Stimulated activated CD8-positive, alpha-beta memory T cell treated with anti-CD3 and anti-CD28 coated beads, Interleukin-2, amount 100 ng/mL, for 48 hours (primary cell): ENCODE results near the gene COL7A1.
A peak's percentile ranks its signal among the peaks of the same experiment; 100 is the strongest.

Experiments
- DNase-seq, 2 donors: peaks; one replicate each; pipeline ENCODE4 v3.0.0-alpha.2; 2020; ENCODE audit warnings: low read depth in 2 of 2

COL7A1 gene

DNA sequence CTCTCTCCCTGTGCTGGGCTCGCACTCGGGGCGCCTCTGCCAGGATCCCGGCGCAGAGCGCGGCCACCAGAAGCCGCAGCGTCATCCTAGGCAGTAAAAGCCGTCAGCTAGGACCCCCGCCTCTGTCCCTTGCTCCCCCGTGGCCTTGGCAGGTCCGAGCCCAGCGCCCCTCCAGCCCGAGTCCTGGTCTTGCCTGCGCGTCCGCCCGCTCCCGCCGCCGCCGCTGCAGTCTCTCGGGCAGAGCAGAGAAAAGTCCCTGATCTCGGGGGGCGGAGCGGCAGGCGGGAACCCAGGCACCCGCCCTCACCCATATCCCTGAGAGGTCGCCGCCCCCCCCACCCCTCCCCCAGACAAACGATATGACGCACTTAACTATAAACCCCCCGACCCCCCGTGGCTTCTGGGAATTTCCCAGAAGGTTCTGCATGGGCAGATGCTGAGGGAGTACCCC, at the start of gene COL7A1:
TSS of gene COL7A1 (minus strand) at position 255 of the 451 bp plus-strand sequence. CDS start at position 85, 170 bp downstream.
- DNase-seq, result no peak

DNA sequence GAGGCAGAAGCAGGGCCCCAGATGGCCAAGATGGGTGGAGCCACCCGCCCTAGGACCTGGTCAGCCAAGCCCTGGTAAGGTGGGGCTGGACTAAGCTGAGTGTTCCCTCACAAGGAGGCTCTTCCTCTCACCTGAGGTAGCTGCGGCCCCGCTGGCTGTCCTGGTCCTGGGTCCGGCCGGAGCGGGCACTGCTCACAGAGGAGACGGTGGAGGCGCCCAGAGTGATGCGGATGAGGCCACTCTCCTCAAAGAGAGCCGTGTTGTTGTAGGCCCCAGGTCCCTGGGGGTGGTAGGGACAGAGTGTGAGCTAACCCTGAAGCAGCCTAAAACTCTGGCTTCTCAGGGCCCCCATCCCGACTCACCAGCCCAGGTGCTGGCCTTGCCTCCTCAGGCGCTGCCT, 47.5 kb upstream of the COL7A1 start:
- no peak for DNase-seq

DNA sequence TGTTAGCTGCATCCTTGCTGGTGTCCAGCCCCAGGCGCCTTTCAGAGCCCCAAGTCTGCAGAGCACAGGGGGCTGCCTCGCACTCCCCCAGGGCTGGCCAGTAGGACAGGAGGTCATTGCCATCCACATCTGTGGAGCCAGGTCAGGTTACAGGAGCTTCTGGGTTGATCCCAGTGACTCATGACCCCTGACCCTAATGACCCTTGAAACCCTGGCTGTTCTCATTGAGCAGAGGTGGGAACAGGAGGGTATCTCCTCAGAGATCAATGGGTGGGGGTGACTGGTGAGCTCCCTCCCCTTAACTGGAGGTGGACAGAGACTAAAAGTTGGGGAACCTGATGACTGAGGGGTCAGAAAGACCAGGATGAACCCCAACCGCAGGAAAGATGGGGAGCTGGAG, 46.3 kb upstream of the COL7A1 start:
- DNase-seq, result no peak

DNA sequence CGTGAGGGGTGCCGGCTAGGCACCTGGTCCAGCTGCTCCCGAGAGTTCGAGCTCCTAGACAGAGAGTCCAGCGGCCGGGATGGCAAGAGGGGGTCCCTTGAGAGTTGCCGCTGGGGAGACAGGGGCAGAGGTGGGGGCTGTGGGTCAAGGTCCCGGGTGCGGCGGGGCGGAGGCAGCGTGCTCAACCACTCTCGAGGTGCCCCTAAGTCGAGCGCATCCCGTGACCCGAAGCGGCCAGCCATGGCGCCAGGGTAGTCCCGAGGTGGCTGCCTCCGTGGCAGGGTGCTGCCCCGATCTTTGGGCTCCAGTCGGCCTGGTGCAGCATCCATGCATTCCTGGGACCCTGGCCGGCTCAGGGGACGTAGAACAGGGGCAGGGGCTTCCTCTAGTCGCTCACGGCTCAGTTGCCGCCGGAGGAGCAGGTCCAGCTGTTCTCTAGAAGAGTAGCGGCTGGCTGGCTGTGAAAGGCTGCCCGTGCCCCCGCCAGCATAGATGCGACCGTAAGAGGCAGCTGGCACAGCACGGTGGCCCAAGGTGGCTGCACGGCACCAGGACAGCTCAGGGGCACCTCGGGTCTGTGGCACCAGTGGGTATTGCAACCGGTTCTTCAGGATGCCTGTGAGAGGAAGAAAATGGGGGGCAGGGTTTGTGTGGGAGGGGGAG, 44.9 kb upstream of the COL7A1 start:
- no peak for DNase-seq

DNA sequence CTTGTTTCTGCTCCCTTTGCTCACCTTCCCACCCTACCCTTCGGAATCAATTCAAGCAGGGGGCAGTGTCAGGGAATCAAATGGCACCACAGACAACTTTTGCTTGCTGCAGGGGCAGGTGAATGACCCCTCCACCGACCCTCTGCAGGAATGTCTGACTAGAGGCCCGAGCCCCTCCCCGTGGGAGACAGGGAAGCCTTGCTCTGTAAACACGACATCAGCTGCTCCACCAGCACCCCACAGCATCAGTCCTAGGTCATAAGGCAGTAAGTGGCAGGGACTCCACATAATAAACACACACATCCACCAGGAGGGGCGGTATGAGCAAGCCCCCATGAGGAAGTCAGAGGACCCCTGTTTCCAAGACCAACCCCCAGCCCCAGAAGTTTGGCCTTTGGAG, 42.2 kb upstream of the COL7A1 start:
- no peak for DNase-seq

DNA sequence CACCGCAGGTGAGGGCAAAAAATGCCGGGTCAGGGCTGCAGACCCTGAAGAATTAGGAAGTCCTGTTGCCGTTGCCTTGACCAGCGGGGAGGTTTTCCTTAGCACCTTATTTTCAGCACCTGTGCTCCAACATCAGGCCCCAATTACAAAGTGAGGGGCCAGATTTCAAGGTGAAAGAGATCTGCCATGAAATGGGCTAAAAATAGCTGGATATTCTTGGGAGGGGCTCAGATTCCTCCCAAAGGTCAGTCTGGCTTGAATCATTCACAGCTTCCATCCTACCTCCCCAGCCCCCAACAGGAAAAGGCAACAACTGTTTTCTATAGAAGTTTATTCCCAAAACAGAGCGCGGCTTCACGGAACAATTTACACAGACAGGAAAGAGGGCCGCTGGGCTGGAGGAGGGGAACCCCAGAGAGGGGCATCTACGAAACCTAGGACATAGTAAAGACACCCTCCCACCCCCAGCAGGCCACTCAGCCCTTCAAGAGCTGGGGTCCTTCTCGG, 41.1 kb upstream of the COL7A1 start:
- no peak for DNase-seq

DNA sequence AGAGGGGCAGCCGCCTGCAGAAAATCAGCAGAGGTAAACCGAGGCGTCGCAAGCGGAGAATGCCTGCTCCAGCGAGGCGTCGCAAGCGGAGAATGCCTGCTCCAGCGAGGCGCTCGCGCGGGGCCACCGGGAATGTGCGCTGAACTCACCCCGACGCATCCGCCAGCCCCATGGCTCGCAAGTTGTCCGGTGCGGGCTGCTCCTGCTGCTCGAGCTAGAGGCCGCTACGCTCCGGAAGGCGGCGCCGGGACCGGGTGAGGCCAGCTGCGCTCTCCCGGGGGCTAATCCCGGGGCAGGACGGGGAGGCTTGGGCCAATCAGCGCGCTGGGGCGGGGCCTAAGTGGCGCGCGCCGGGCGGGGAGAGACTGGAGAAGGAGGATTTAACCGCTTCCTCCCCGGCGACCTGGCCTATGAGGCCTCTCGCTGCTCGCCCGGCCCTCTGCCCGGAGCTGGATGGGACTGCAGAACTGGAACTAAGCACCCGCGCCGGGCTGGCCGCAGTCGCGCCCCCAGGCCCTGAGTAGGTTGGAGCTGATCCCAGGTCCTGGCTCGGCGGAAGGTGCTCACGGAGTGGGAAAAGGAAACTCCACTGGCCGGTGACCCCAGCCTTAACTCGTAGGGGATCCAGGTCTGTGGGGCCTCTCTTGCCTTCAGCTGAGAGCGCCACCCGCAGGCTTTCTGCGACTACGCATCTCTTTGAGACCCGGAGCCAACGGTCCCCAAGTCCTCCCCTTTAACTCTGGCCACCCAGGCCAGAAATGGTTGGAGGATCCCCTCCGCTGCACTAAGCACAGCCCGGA, 40.3 kb upstream of the COL7A1 start, which contains the start of gene SLC26A6:
TSS of gene SLC26A6 (minus strand) at position 240 of the 800 bp plus-strand sequence. CDS start at position 172, 68 bp downstream.
- peak; percentile 93 to 95 for DNase-seq

DNA sequence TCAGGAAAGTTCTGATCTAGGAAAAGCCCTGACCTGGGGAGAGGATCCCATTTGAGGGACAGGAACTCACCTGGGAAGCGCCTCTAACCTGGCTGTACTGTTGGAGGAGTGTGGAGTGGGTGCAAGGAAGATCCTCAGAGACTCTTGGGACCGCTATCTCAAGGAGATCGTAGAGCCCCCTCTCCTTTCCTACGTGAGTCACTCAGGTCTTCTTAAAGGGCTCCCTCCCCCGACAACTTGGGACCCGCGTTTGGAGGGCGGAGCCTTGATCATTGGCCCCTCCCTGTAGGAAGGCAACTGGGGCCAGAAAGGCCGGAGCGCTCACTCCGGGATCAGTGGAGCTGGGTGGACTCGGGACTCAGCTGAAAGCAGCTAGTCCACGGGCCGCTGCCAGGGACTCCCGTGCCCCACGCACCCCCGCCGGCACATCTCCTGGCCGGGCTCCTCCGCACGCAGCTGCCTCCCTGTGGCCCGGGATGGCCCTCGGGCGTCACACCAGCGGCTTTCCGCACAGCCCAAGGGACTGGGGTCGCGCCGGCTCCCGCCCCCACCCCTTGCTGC, 39.6 kb upstream of the COL7A1 start:
- peak; percentile 34 to 59 for DNase-seq

DNA sequence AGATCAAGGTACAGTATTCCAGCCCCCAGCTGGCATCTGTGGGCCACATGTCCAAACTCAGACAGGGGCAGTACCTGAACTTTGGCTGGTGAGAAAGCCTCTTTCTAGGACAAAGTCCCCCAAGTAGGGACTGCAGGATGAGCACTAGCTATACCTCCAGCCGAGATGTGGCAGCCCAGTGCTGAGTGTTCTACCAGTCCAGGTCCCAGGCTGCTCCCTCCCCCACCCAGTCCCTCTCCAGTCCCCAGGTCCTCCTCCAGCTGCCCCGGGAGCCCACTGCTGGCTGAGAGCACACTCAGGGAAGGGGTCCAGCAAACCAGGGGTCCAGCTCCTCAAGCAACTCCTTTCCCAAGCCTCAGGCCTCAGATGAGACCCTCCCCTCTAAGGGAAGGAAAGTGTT, 38.6 kb upstream of the COL7A1 start:
- DNase-seq, result no peak

DNA sequence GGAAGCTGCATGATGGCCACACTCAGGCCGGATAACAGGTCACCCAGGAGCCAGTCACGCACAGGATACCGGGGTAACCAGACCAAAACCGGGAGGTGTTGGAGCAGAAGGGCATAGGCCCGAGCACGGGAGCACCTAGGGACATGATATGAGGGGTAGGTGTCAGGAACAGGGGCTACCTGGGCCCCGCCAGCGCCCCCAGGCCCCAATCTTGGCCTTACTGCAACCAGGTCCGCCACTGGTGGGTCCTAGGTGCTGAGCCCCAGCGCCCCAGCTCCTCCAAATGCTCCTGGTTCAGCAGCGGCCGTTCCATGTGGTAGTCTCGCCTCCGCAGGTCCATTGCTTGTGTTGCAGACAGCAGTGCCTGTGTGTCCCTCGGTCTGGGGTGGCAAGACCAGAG, 38.1 kb upstream of the COL7A1 start:
- no peak for DNase-seq

DNA sequence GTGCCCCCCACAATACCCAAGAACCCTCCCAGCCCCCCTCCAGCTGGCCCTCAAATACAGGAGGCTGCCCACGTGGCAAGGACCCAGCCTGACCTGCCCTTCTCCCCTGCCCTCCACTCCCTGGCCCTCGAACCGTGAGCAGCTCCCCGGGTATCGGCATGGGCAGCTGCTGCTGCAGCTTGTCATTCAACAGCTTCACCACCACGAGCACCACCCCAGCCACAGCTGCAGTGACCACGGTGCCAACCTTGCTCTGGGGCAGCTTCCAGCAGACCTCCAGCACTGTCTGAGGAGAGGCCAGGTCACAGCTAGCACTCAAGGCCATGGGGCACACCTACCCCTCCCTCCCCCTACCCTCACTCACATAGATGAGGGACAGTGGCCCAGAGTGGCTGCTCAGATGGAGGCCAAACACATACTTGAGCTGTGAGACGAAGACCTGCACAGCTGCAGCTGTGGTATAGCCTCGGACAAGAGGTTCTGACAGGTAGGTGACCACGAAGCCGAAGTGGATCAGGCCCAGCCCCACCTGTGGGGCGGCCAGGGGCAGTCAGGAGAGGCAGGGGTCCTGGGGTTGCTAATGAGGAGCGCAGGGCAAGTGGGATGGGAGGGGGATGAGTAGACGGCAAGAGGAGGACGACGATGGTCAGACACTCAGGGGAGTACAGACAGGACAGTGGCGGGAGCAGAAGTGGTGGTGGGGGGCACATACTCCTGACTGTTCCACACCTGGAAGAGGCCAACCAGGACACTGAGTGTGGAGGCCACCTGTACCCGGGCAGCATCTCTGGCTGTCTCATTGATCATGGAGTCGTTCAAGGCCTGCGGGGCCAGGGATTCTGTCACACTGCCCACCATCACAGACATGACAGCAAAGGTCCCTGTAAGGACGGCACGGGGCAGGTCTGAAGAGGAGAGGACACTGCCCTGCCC, 36.7 kb upstream of the COL7A1 start:
- DNase-seq, result no peak

DNA sequence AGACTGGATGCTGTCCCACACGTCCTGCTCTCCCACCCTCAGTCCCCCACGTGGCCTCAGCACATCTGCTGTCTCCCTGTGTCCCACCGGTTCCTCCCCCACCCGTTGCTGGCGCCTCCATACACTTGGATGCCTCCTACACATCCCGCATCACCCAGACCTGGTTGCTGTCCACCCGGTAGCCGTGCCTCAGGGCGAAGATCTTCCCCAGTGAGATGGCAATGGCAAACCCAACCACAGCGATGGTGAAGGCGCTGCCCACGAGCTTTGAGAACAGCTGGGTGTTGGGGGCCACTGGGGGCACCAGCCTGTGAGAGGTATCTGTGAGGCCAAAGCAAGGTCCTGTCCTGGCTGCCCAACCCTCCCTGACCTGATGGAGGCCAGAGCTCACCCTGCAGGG, 35.7 kb upstream of the COL7A1 start:
- no peak for DNase-seq

DNA sequence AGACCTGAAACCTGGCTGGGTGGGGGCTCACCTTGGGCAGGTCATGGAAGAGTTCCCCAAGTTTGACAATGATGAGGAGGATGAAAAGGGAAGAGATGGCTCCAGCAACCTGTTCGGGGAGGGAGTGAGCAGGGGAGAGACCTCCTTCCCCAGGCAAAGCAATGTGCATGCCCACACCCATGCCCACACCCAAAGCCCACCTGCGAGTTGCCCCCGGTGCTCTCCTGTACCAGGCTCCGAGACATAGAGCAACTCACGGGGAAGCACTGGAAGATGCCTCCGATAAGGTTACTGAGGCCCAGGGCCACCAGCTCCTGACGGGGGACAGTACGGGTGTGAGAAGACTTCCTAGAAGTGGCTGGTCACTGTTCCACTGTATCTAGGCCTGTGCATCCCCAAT, 35.3 kb upstream of the COL7A1 start:
- DNase-seq, result no peak

DNA sequence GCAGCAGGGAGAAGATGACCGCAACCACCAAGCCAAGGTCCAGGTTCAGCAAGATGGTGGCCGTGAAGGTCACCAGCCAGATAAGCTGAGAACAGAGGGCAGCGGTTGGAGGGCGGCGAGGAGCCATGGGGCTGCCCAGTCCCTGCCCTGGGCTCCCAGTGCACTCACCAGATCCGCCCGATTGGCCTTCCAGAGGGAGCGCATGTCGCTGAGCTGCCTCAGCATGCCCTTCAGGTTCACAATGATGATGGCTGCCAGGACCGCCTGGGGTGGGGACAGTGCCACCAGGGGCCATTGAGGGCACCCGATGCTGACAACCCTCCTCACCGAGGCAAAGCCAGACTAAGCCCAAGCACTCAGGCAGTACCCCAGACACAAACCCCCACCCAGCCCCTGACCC, 34.8 kb upstream of the COL7A1 start:
- DNase-seq, result no peak

DNA sequence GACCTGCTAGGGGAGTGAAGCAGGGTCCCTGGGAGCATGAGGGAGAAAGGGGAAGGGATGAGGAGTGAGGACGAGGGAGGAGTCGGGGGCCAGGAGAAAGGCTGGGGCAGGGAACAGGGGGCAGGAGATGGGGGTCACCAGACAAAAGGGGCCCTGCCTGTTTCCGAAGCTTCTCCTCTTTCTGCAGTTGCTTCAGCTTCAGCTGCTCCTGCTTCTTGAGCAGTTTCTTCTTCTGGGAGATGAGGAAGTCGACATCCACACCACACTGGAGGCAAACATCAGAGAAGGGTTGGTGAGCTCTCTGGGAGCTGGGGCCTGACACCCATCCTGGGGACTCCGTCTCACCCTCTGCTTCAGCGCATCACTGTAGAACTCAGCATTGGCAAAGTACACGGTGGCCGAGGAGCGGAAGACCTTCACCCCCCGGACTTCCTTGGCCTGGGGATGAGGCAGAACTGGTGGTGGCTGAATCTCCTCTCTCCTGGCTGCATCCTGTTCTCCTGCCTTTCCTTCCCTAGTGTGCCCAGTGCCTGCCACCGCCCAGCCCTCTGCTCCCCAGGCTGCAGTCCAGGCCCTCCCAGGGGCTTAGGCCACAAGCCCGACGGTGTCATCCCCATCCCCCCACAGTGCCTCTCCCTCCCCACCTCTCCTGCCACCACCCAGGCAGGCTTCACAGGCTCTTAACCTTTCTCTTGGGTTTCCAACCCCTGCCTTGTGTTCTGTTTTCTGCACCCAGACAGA, 33.3 kb upstream of the COL7A1 start:
- no peak for DNase-seq

DNA sequence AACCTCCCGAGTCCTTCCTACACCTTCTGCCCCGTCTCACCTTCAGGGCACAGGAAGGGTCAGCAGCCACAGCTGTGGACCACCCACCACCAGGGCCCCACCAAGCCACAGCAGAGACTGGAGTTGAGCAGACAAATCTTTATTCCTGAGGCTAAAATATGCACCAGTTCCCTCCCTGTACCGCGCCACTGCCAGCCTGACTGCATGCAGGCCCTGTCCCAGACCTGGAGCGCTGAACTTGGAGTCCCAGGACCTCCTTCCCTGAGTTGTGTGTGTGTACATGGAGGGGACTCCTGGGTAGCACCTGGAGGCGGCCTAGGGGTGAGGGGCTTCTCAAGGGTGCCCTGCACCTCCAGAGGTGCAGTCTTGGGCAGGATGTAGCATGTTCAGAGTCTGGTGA, 30.5 kb upstream of the COL7A1 start:
- no peak for DNase-seq

DNA sequence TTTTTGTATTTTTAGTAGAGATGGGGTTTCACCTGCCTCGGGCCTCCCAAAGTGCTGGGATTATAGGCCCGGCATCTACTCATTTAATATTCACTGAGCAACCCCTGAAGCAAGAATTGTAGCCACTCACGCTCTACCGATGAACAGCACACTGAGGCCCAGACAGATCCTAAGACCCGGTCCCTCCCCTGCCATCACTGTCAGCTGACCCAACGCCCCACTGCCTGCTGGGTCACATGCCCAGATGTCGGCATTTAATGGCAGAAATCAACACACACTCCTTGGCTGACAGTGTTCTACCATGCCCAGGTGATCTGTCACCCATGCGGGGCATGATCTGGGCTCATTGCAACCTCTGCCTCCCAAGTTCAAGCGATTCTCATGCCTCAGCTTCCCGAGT, 29.6 kb upstream of the COL7A1 start:
- no peak for DNase-seq

DNA sequence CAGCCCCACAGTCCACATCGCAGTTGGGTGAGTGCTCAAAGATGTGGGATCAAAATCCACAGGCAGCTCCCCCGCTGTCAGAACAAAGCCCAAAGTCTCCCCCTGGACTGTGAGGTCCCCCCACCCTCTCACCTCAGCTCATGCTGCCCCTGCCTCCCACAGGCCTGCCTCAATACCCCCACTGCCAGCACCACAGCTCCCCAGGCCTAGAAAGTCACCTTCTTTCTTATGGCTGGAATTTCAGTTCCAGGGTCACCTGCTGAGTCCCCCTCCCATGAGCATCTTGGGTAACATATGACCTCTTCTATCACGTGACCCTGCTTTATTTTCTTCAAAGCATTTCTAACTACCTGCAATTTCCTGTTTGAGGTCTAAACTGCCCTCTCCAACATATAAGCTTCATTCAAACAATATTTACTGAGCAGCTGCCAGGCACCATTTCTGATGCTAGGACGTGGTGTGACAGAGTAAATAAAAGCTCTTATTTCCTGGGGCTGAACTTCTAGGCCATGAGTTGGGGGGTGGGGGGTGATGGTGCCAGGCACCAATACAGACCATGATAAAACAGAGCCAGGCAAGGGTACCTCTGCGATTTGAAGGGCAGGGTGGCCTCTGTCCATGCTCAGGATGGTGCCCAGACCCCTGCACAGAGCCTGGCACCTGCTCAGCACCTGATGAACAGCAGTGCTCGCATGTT, 28.9 kb upstream of the COL7A1 start:
- DNase-seq, result no peak

DNA sequence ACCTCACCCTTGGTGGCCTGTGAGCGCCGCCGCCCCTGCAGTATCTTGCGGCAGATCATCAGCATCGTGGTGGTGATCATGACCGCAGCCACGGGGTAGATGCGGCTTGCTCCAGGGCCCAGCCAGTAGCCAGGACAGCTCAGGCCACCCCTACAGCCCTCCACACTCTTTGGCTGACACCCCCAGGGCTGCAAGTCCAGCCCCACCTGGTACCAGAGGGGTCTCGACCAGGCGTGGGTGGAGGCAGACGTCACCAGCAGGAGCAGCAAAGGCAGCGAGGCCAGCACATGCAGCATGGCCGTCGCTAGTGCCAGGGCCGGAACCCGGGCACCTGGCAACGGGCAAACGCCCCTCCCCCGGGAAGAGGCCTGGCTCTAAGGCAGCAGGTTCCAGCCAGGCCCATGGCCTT, 26.3 kb upstream of the COL7A1 start, which contains the start of gene TMEM89:
TSS of gene TMEM89 (minus strand) at position 309 of the 409 bp plus-strand sequence. CDS start at position 296, 13 bp downstream.
- no peak for DNase-seq
